GM21723 (cell line): ENCODE results near the gene NUPR1.
"Not testable (repeated sequence)": the region's sequence is repeated elsewhere in the genome, so short reads cannot be mapped to it uniquely, and the experiment has no call there.

Experiments
- ATAC-seq: cut with Tn5 transposase; IDR thresholded peaks from one replicate; pipeline ENCODE4 v1.9.1; 2021; ENCODE audit warnings: mild to moderate bottlenecking, moderate library complexity; ENCODE audit not compliant: unreplicated experiment

Gene NUPR1

DNA sequence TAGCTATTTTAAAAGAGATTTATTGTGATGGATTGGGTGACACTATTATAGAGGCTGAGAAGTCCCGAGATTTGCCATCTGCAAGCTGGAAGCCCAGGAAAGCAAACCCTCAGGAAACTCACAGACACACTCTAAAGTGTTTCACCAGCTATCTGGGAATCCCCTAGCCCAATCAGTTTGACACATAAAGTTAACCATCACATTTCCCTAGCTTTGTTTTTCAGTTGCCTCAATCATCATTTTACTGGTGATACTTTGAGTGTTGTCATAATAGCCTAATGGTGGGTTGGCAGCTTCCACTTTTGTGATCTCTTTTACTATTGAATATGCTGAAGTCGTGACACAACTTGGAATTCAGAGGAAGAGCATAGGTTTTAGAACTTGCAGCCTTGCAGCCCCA, 16.8 kb upstream of the NUPR1 start:
- no peak for ATAC-seq

DNA sequence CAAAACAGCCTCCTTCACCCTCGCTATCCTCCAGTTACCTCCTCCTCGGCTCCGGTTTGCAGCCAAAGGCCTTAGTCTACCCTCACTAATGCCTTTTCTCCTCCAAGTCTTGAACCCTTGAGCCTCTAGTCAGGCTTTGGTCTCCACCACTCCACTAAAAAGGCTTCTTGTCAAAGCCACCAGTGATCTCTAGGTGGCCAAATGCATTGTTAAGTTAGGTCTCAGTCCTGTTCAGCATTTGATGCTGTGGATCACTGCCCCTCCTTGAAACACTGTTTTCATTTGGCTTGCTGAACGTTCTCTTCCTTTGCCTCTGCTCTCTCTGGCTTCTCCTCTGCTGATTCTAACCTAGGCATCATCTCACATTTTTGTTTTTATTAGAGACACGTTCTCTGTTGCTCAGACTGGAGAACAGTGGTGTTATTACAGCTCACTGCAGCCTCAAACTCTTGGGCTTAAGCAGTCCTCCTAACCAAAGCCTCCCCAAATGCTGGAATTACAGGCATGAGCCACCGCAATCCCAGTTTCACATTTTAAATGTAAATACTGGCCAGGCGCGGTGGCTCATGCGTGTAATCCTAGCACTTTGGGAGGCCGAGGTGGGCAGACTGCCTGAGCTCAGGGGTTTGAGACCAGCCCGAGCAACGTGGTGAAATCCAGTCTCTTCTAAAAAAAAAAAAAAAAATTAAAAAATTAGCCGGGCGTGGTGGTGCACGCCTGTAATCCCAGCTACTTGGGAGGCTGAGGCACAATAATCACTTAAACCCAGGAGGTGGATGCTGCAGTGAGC, 16.1 kb upstream of the NUPR1 start:
- peak; percentile 6 for ATAC-seq

DNA sequence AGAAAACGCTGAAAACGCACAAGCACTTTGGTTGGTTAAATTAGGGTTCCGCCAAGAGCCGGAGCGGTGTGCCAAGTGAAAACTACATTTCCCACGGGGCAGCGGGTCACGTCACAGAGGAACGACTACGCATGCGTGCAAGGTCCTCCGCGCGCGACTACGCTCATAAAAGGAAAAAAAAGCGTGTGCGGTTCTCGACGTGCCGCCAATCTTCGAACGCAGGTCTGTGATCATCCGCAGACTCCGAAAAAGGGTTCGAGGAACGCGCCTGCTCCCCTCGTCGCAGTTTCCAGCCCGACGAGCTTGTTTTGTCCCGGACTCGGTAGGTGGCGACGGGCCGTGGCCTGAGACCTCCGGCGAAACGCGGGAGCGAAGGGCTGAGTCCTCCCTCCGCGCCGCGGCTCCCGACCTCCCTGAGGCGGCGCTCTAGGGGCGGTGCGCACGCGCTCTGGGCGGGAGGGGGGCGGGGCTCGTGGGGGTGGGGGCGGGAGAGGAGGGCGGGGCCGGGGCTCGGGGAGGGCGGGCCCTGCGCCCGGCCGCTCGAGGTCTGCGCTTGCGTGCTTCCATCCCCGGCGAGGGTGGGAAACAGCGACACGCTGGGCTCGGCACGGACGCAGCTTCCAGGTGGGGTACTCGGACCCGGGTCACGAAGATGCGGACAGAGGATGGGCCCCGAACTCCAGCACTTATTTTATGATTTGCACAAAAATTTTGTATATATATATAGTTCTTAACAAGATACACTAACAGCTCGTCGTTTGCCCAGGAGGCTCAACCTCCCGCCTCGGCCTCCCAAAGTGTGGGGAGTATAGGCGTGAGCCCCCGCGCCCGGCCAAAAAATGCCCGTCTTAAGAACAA, 15.2 kb upstream of the NUPR1 start, which contains the start of gene SGF29:
SGF29 (plus strand) TSS at position 145 of the 858 bp plus-strand sequence. CDS start 27,150 bp downstream, outside the sequence.
- peak; percentile 72 for ATAC-seq

DNA sequence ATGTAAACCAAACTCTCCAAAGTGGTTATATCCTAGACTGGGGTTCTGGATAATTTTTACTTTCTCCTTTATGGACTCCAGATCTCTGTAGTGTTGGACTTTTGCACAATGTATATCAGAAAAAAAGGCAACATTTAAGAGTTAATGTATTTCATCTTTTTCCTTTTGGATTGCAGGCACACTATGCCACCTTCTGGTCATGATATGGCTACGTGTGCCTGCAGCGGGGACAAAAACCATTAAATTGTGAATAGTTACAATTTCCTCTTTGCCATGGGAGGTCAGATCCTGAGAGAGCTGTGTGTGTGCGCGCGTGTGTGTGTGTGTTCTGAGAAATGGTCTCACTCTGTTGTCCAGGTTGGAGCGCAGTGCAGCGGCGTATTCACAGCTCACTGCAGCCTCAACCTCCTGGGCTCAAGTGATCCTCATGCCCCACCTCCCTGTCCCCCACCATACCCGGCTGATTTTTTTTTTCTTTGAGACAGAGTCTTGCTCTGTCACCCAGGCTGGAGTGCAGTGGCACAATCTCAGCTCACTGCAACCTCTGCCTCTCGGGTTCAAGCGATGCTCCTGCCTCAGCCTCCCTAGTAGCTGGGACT, 10.6 kb upstream of the NUPR1 start:
- no peak for ATAC-seq

DNA sequence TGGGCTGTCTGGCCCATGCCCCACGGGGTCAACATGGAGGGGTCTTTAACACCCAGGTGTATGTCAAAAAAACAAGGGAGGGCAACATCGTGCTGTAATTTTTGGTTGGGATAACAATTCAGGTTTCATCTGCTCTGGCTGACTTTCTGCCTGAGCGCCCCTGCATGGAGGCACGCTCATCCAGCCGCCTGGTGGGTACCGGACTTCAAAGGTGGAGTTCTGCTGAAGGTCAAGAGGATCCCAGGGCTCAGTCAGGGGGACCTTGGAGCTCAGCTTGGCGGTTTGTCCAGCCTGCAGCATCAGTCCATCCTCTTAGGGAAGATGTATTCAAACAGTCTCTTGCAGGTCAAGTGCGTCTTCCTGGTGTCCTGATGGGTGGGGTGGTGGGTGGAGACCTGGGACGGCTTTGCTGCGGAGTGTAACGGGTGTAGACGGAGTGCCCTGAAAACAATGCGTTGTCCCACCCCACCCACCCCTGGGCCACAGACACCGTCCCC, 9.6 kb upstream of the NUPR1 start:
- no peak for ATAC-seq

DNA sequence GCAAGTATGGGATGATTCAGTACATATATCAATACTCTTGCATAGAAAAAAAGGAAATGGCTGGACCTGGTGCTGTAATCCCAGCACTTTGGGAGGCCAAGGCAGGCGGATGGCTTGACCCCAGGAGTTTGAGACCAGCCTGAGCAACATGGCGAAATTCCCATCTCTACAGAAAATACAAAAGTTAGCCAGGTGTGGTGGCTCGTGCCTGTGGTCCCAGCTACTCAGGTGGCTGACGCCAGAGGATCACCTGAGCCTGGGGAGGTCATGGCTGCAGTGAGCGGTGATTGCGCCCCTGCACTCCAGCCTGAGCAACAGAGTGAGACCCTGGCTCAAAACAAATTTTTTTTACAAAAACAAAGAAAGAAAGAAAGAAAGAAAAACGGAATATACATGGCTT, 7.9 kb upstream of the NUPR1 start:
- no peak for ATAC-seq

DNA sequence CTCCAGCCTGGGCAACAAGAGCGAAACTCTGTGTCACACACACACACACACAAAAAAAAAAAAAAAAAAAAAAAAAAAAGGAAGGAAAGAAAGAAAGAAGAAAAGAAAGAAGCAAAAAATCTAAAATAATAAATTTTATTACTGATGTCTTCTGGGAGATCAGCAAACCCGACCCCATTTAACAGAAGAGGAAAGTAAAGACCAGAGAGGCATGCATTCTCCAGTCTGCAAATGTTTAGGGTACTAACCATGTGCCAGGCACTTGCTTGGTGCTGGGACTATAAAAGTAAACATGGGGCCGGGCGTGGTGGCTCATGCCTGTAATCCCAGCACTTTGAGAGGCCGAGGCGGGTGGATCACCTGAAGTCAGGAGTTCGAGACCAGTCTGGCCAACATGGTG, 7.2 kb upstream of the NUPR1 start:
- not testable (repeated sequence) for ATAC-seq

DNA sequence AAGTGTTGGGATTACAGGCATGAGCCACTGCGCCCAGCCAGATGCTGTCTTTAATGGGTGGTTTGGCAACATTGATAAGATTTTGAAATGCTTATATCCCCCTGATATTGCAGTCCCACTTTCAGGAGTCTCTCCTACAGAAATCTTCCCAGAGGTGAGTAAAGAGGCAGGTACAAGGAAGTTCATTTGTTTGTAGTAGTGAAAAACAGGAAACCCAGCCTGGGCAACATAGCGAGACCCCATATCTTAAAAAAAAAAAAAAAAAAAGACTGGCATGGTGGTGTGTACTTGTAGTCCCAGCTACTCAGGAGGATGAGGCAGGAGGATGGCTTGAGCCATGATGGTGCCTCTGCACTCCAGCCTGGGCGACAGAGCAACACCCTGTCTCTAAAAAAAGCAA, 6.2 kb upstream of the NUPR1 start:
- ATAC-seq = no peak

DNA sequence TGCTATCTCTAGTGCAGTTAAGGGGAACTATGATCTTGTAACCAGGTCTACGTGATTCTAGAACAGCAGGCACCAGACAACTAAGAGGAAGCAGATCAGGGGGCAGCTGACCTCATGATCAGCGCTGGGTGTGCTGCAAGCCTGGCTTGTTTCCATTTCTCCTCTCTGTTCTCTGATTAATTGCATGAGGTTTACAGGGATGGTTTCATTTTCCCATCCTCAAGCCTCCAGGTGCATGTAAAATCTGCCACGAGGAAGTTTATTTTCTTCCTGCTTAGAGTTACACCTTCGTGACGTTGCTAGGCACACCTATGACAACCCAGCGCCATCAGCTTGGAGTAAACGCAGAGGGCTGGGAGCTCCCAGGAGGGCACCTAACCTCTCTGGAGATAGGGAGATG, 4.3 kb upstream of the NUPR1 start:
- no peak for ATAC-seq

DNA sequence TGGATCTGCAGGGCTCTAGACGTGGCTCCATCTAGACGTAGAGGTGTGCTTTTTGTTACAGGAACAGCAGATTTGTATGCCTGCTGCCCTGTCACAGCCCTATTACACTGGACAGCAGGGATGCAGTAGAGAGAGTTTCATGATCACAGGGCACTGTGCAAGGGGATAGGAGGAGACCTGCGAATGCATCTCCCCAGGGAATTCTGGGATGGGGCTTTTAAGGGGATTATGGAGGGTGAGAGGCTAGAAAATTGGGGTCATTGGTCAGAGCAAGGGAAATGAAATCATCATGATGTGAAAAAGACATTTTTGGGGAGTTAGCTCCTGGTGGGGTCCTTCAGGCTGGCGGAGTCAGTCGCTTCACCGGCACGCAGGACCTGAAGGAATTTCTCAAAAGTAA, 3.9 kb upstream of the NUPR1 start:
- ATAC-seq = no peak

DNA sequence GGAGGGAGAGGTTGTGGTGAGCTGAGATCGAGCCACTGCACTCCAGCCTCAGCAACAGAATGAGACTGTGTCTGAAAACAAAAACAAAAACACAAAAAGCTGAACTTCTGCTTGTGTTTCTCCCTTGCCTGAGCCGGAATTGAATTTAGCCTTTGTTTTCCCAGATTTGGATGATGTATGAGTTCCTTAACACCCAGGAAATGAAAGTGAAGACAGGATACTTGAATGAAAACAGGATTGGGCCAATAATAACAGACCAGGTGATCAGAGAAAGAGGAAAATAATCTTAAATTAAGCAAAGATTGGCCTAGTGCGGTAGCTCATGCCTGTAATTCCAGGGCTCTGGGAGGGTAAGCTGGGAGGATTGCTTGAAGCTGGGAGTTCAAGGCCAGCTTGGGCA, 1.6 kb upstream of the NUPR1 start:
- ATAC-seq = no peak

DNA sequence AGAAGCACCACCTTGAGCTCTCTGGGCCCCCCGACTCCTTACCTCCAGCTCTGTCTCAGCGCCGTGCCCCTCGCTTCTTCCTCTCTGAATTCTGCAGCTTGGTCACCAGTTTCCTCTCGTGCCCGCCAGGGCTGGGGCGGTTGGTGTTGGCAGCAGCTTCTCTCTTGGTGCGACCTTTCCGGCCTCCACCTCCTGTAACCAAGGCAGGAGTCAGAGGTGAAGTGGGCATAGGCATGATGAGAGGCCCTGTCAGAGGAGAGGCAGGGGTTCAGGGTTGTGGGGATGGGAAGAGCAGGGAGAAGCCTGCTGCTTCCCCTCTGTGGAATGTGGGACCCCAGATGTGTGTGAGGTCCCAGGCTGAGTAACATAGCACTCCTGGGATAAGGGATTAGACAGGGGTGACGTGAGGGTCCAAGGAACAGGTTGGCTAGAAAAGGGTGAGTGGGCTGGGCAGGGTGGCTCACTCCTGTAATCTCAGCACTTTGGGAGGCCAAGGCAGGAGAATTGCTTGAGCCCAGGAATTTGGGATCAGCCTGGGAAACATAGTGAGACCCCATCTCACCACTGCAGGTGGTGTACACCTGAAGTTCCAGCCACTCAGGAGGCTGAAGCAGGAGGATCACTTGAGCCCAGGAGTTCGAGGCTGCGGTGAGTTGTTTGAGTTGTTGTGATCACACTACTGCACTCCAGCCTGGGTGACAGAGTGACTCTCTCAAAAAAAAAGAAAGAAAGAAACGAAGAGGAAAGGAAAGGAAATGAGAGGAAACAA, 626 bp downstream of the NUPR1 start:
- ATAC-seq = no peak

DNA sequence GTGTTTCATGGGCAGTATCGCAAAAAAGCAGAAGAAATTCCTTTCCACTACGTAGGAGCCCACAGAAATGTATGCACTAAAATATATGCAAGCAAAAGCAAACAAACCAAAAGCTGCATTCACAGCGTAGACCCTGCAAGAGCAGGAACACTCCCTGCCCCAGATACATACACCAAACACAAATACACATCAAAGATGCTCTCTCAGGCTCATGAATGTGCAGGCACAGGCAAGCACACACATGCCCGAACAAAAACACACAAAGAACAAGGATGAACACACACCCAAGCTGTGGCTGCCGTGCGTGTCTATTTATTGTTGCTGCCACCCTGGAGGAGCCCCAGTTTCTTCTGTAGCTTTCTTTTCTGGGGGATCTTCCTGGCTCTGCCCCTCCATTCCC, 1.7 kb downstream of the NUPR1 start:
- ATAC-seq = no peak

DNA sequence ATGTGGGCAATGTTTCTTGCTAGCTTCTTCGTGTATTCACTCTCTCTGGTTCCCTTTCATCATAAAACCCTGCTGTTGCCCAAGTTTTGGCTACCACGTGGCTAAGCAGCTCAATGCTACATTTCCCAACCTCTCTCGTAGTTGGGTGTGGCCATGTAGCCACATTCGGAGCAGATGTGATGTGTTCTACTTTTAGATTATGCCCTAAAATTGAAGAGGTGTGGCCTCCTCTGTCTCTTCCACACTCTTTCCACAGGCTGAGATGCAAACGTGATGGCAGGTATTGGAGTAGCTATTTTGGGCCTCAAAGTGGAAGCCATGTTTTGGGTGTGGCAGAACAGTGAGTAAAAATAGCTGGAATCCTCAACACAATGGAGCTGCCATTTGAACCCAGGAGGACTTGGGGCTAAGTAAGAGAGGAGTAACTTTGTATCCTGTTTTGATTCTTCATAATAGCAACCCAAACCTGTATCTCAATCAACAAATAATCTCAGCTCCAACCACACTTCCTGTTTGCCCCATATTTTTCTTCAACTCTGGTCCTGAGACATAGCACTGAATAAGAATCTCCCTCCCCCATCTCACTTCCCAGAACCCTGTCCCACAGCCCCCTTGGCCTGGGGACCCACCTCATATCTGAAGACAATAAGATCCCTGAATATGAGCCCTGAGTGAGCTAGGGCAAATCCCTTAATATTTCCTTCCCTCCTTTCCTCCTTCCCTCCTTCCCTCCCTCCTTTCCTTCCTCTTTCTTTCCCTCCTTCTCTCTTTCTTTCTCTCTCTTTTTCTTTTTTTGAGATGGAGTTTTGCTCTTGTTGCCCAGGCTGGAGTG, 4.0 kb downstream of the NUPR1 start:
- ATAC-seq = no peak

DNA sequence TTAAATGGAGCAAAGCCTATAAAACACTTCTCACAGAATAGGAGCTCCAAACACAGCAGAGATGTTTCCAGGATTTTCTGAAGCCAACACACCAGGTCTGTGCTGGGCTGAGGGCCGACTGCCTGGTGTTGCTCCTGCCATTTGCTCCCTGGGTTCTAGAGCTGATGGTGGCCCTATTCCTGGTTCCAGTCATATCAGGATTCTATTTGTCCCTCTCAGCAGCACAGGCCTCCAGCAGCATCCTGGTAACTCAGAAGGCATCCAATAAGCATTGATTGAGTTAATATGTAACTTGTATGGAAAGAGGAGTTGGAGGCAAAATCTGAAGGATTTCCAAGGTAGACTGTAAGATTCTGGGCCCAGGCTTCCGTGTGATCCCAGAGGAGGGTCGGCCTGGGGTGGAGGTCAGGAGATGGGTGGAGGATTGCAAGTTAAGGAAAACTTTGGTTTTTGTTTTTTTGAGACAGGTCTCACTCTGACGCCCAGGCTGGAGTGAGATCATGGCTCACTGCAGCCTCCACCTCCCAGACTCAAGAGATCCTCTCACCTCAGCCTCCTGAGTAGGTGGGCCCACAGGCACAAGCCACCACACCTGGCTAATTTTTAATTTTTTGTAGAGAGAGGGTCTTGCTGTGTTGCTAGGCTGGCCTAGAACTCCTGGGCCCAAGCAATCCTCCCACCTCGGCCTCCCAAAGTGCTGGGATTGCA, 5.7 kb downstream of the NUPR1 start:
- ATAC-seq = no peak

DNA sequence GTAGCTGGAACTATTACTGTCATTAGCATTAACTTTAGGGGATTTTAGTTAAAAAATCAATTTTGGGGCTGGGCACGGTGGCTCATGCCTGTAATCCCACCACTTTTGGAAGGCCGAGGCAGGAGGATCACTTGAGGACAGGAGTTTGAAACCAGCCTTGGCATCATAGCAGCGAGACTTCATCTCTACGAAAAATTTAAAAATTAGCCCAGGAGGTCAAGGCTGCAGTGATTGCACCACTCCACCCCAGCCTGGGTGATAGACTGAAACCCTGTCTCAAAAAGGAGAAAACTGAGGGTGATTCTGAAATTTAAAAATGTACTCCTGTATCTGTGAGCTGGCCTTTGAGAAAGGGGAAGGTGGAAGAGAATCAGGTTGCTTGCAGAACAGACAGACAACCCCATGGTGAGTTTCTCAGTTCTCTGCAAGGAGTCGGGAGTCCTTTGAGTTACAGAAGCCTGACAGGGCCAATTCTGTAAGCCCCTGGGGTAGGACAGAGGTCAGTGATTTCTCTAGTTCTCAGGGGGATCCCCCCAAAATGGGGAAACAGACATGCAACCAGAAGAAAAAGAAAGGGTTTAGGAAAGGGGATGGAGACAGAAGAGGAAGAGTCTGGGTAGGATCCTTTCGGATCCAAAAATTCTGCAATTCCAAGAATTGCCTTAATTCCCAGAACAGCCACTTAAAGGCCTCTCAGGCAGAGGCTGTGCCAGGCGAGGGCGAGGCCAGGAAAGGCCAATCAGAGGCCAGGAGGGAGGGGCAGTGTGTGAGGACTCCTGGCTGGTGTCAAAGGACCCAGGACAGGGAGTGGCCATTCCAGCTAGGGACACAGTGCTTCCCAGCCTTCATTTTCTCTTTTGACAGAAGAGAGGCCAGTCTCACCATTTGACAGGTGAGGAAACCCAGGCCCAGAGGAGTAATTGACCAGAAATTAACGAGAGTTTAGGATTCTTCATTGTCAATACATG, 6.7 kb downstream of the NUPR1 start:
- no peak for ATAC-seq

DNA sequence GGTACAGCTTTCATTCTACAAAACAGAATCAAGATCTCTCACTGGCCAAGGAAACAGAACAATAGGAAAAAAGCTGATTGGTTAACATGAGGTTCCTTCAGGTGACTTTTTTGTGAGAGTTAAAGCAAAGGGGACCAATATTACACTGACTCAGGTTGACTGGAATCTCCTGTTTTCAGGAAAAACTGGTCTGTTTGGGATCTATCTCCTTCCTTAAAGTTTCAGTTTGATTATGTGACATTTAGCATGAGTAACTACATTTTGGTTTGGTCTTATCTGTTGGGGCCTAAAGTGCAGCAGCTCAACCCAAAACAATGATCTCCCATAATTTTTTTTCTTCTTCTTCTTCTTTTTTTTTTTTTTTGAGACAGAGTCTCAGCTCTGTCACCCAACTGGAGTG, 9.7 kb downstream of the NUPR1 start:
- ATAC-seq = no peak

DNA sequence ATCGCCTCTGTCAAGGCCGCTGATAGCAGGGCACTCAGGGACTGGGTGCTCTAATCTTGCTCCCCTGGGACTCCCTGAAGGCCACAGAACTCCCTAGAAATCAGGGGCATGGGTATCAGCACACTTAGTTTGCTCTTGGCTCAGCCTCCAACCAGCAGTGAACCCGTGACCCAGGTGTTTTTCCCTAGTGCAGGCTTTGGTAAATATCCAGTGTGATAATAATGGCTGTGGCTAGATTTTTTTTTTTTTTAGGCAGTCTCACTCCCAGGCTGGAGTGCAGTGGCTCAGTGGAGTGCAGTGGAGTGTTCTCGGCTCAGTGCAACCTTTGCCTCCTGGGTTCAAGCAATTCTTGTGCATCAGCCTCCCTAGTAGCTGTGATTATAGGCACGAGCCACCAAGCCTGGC, 10.3 kb downstream of the NUPR1 start:
- no peak for ATAC-seq
